Skeletal muscle tissue (tissue), 4 donors: ENCODE data around the gene EPS8L1. TPM values are rescaled to one million over a fixed set of nuclear protein-coding genes. Genes with fewer than 3 reads are reported as not detected.
"Not testable (repeated sequence)": the region's sequence is repeated elsewhere in the genome, so short reads cannot be mapped to it uniquely, and the experiment has no call there.

Experiments used
- H3K27ac ChIP-seq: one replicate; pipeline ENCODE4 v1.7.0; 2013; ENCODE audit warnings: mild to moderate bottlenecking, low read depth, low read length, inconsistent platforms
- H3K27me3 ChIP-seq, 3 donors: one replicate each; pipeline ENCODE4 v1.7.0; 2013; ENCODE audit warnings: low read length in 3 of 3; ENCODE audit not compliant: control insufficient read depth in 3 of 3, insufficient read depth in 3 of 3
- H3K36me3 ChIP-seq, 3 donors: one replicate each; pipeline ENCODE4 v1.7.0; 2013; ENCODE audit warnings: low read length in 3 of 3; ENCODE audit not compliant: control insufficient read depth in 3 of 3, insufficient read depth in 3 of 3
- H3K4me1 ChIP-seq, 3 donors: one replicate each; pipeline ENCODE4 v1.7.0; 2013; ENCODE audit warnings: low read length in 3 of 3, mild to moderate bottlenecking in 3 of 3; ENCODE audit not compliant: control insufficient read depth in 3 of 3, insufficient read depth in 3 of 3
- H3K4me3 ChIP-seq, 3 donors: one replicate each; pipeline ENCODE4 v1.7.0; 2013; ENCODE audit warnings: low read length in 3 of 3
- H3K9ac ChIP-seq, 3 donors: one replicate each; pipeline ENCODE4 v1.7.0; 2013; ENCODE audit warnings: low read length in 3 of 3, mild to moderate bottlenecking in 3 of 3, moderate library complexity in 2 of 3, low read depth in 1 of 3
- H3K9me3 ChIP-seq, 3 donors: one replicate each; pipeline ENCODE4 v1.7.0; 2013; ENCODE audit warnings: low read length in 3 of 3; ENCODE audit not compliant: control insufficient read depth in 3 of 3
- total RNA-seq: library from RNA; depleted of rRNA; stranded (reverse); fragments of >200 nt; gene quantifications from one replicate; pipeline ENCODE4 v1.2.3, GENCODE V29; 2014
- donor health status: Osteomylitis.

The EPS8L1 gene
- total RNA-seq, 1 donor from 2014 or later = 1.0 TPM

DNA sequence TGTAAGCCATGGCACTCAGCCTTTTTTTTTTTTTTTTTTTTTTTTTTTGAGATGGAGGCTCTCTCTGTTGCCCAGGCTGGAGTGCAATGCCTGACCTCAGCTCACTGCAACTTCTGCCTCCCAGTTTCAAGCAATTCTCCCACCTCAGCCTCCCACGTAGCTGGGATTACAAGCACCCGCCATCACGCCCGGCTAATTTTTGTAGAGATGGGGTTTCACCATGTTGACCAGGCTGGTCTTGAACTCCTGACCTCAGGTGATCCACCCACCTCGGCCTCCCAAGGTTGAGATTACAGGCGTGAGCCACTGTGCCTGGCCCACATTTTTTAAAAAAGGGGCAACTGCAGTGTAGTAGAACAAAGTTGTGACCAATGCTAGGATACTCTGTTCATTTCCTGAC, 38.1 kb upstream of the EPS8L1 start:
- not testable (repeated sequence) for H3K9ac ChIP-seq, H3K36me3 ChIP-seq, H3K4me1 ChIP-seq, H3K27ac ChIP-seq, H3K4me3 ChIP-seq, H3K9me3 ChIP-seq, H3K27me3 ChIP-seq

DNA sequence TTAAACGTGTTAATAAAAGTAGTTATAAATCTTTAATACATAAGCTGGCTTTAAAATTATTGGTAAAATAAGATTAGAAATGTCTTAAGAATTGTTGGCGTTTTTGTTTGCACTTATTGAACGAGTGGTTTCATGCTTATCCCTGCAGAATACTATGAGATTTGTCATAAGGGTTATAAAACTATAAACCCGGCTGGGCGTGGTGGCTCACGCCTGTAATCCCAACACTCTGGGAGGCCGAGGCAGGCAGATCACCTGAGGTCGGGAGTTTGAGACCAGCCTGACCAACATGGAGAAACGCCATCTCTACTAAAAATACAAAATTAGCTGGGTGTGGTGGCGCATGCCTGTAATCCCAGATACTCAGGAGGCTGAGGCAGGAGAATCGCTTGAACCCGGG, 35.0 kb upstream of the EPS8L1 start:
- H3K9ac ChIP-seq, H3K27me3 ChIP-seq, H3K4me1 ChIP-seq, H3K27ac ChIP-seq, H3K9me3 ChIP-seq, H3K4me3 ChIP-seq: not testable (repeated sequence)
- H3K36me3 ChIP-seq = peaks cover 21 to 24% (median 22%) of the 10 kb centered on the region in 3 donors

DNA sequence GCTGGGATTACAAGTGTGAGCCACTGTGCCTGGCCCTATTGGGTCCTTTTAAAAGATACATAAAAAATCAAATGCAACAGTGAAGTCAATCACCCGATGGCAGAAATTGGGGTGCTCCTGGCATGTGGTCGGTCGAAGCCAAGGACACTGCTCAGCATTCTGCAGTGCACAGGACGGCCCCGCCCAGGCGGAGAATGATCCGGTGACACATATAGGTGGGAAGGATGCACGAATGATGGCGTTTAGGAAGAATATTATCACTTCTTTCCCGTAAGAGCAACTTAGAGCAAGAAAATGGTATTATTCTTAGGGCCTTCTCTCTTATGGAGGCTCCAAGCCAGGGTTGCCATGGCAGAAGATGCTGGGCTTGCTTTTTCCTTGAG, 34.4 kb upstream of the EPS8L1 start:
- H3K9me3 ChIP-seq = no peaks in the 10 kb centered on the region
- peaks cover 22 to 24% (median 22%) of the 10 kb centered on the region in 3 donors for H3K36me3 ChIP-seq
- H3K4me1 ChIP-seq = no peaks in the 10 kb centered on the region
- H3K4me3 ChIP-seq = no peak overlapping the region
- H3K27ac ChIP-seq = no peak overlapping the region
- H3K9ac ChIP-seq = no peak overlapping the region
- no peaks in the 10 kb centered on the region for H3K27me3 ChIP-seq

DNA sequence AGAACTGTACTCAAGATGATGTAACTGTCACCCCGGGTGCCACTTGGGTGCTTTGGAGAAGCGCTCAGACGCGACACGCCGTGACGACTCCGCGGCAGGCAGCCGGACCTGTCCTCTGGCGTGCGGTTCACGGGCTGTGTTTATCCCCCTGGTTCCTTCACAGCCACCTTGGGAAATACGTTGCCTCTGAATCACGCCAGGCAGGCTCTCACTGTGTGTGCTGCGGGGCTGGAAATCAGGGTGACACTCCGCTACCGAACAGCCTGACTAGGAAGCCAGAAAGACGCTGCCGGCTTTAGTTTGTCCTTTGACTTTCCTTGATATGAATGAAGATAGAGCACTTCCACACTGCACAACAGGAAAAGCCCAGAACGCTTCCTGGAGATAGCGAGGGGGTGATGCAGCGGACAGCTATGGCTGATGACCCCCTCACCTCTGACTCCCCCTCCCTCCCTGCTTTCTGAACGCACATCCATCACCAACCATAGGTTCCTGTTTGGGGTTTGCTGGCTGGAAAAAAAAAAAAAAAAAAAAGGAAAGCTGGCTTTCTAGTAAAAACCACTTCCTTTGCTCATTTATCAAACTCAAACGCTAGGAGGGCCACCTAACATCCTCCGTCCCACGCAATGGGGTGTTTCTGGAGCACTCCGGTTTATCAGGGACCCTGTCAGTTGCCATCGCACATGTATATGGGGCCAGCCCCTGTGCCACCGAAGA, 33.9 kb upstream of the EPS8L1 start:
- Histone ChIP-seq H3K4me1 (no peaks in the 10 kb centered on the region), H3K9me3 (no peaks in the 10 kb centered on the region), H3K27ac (no peak overlapping the region), H3K36me3 (peaks cover 27 to 29% (median 28%) of the 10 kb centered on the region in 3 donors), H3K9ac (no peak overlapping the region), H3K27me3 (no peaks in the 10 kb centered on the region), H3K4me3 (no peak overlapping the region)

DNA sequence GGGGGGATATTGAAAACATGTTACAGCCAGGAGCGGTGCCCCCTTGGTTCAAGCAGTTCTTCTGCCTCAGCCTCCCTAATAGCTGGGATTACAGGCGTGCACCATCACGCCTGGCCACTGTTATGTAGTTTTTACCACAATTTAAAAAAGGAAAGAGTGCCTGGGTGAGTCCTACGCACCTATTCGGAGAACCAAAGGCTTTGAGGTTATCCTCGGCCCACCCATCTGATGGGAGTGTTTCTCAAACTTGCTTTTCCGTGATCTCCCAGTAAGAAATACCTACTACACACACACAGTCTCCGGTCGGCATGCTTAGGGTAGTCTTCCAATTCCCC, 33.4 kb upstream of the EPS8L1 start:
- no peak overlapping the region for H3K4me3 ChIP-seq
- no peaks in the 10 kb centered on the region for H3K27me3 ChIP-seq
- no peak overlapping the region for H3K27ac ChIP-seq
- H3K4me1 ChIP-seq = no peaks in the 10 kb centered on the region
- H3K9me3 ChIP-seq = no peaks in the 10 kb centered on the region
- H3K36me3 ChIP-seq = peaks cover 32 to 34% (median 33%) of the 10 kb centered on the region in 3 donors
- H3K9ac ChIP-seq = no peak overlapping the region

DNA sequence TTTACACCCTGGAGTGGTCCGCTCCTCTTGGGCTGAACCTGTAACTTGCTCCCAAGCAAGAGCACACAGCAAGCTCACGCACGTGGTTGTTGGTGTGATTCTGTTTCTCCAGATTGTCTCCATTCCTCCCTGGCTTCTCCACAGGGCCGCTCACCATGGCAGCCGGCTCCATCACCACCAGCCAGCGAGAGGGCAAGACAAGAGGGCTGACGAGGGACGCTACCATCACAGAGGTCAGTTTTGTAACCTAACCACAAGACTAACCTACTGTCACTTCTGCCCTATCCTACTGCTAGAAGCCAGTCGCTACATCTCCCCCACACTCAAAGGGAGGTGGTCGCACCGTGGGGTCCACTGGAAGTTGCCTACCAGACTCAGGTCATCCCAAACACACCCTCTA, 33.0 kb upstream of the EPS8L1 start:
- Histone ChIP-seq H3K27me3 (no peaks in the 10 kb centered on the region), H3K9me3 (no peaks in the 10 kb centered on the region), H3K4me1 (no peaks in the 10 kb centered on the region), H3K27ac (no peak overlapping the region), H3K9ac (no peak overlapping the region), H3K4me3 (no peak overlapping the region), H3K36me3 (peaks cover 36 to 38% (median 37%) of the 10 kb centered on the region in 3 donors)

DNA sequence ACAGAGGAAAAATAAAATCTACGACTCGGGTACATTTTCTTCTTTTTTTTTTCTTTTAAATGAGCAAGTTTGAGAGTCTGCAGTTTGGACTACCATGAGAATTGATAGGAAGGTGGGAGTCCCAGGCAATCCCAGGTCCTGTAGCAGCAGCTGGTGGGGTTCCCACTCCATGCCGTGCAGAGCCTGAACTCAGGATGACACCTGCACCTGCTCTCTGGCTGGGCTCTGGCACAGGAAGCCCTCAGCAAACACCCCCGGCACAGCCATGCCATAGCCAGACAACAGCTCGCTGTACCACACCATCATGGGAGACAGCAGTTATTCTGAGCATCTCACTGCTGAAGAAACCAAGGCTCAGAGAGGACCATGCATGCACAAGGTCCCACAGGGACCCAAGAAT, 31.4 kb upstream of the EPS8L1 start:
- Histone ChIP-seq H3K9me3 (no peaks in the 10 kb centered on the region), H3K9ac (no peak overlapping the region), H3K36me3 (peaks cover 51 to 53% (median 53%) of the 10 kb centered on the region in 3 donors), H3K4me3 (no peak overlapping the region), H3K4me1 (no peaks in the 10 kb centered on the region), H3K27me3 (no peaks in the 10 kb centered on the region), H3K27ac (no peak overlapping the region)

DNA sequence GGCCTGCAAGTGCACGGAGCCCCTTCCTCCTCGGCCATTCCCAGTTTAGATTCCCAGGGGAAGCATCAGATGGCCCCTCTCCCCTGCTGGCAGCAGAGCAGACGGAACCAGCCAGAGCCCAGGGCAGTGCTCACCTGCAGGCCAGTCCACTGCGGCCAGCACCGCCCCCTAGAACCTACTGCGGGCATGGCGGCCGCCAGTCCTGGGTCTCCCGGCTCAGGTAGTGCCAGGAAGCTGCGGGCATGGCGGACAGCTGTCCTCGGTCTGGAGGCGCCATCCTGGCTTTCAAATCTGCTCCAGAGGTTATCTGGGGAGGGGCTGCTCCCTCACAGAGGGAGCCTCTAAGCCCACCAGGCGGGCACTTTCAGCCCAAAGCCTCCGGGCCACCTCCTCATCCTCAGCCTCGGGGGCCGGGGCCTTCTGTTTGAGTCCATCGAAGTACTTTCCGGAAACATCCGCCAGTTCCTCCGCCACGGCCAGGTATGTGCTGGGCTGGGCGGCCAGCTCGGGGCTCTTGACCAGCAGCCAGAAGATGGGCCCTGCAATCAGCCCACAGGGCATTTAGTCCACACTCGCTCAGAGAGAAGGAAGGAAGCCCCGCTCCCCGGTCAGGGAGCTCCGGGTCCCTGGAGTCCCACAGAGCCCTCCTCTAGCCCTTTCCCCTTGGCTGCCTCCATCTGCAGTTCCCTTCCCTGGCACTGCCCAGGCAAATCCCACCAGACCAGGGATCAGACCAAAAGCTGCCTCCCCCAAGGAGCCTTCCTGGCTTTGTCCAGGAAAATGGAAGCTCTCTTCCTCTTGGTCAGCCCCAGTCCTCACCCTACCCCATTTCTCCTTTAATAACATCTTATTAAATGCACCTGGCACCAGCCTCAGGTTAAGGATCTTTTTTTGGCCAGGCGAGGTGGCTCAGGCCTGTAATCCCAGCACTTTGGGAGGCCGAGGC, 30.6 kb upstream of the EPS8L1 start:
- no peaks in the 10 kb centered on the region for H3K27me3 ChIP-seq
- H3K4me3 ChIP-seq = no peak overlapping the region
- H3K36me3 ChIP-seq = peaks cover 51 to 53% (median 53%) of the 10 kb centered on the region in 3 donors

DNA sequence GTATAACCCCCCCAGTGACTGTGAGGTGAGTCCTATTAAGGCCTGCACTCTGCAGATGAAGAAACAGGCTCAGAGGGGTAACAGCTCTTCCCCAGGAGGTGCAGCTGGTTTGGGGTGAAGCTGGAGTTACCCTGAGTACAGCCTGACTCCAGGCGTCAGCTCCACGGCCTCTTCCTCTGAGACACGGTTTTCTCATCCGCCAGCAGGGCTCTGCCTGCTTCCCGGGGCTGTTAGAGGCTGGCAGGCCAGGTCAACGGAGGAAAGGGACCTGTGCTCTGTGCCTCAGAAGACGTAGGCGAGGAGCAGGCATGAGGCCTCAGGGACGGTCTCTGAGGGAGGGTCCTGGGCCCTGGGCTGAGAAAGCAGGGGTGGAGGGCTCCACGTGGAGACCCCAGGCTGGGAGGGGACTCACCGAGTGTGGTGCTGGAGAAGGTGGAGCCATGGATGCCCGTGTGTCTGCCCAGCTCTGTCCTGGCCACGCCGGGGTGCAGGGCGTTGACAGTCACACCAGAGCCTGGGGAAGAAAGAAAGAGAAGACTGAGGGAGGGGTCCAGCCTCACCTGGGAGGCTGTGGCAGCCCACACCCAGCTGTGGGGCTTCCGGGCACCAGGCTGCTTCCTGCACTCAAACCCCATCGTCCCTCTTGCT, 28.6 kb upstream of the EPS8L1 start:
- H3K9me3 ChIP-seq = no peaks in the 10 kb centered on the region
- no peaks in the 10 kb centered on the region for H3K4me1 ChIP-seq
- no peaks in the 10 kb centered on the region for H3K27me3 ChIP-seq
- H3K4me3 ChIP-seq = no peak overlapping the region
- H3K27ac ChIP-seq = no peak overlapping the region
- H3K36me3 ChIP-seq = peaks cover 55 to 62% (median 62%) of the 10 kb centered on the region in 3 donors
- no peak overlapping the region for H3K9ac ChIP-seq

More for the DNA sequence above, 30.6 kb upstream of the EPS8L1 start:
- Histone ChIP-seq H3K27ac (no peak overlapping the region), H3K9me3 (no peaks in the 10 kb centered on the region), H3K9ac (no peak overlapping the region), H3K4me1 (no peaks in the 10 kb centered on the region)

DNA sequence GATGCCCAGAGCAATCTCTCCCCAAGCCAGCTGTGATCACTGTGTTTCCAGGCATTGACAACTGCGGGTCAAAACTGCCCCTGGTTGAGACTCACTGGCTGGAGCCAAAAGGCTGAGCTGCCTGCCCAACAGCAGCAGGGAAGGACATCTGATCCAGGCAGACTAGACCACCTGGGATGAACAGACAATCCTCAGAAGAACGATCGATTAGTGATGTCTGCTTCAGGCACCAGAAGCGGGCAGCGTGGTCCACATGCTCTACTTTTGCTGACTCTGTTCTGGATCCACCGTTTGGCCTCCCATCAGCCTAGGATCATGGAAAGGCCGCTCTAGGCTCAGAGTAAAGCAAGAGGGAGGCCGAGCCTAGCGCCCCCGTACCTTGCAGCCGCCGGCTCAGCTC, 27.7 kb upstream of the EPS8L1 start:
- H3K36me3 ChIP-seq = peaks cover 53 to 59% (median 55%) of the 10 kb centered on the region in 3 donors
- no peaks in the 10 kb centered on the region for H3K27me3 ChIP-seq
- H3K9ac ChIP-seq = no peak overlapping the region
- H3K27ac ChIP-seq = no peak overlapping the region
- H3K9me3 ChIP-seq = no peaks in the 10 kb centered on the region
- no peaks in the 10 kb centered on the region for H3K4me1 ChIP-seq
- no peak overlapping the region for H3K4me3 ChIP-seq
